NCI-H345 treated with DMSO at 0.1 percent for 48 hours (cell line): ENCODE results near the gene SIK2.
"Not testable (repeated sequence)": the region's sequence is repeated elsewhere in the genome, so short reads cannot be mapped to it uniquely, and the experiment has no call there.

Source experiments
- DNase-seq: peaks from one replicate; lab custom pipeline; 2025; ENCODE audit not compliant: unreplicated experiment; lab: John Stamatoyannopoulos, UW

The SIK2 gene

DNA sequence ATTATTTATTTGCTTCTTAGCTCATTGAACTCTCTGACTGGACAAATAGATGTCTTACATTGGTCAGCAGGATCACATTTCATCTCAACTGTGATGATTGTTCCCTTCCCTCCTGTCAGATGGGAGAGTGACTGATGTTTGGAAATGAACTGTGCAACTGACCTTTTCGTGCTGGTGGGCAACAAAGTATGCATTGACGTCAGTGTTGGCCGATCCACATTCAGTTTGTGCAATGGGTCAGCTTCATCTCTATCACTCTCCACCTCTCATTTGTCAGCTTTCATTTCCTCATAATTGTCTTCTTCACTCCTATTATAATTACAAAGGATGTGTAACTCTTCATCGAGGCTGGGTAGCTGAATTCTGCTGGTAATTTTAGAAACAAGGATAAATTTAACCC is 92.6 kb downstream of the SIK2 start:
- no peak for DNase-seq

DNA sequence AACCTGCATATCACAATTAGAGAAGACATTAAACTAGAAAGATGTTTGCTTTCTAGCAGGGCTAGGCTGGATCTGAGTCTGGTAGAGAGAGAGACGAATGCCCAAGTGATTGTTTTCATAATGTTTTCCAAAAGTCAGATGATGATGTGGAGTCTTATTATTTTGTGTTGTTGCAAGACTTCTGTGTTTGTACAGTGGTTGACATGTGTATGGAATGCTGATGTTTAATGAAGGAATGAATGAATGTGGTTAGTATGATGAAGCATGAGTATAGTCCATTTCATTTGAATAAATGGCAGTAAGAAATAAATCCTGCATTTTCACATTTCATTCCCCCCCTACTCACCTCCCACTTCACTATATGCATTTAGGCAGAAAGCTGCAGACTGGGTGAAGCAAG is 94.3 kb downstream of the SIK2 start:
- DNase-seq, result no peak

DNA sequence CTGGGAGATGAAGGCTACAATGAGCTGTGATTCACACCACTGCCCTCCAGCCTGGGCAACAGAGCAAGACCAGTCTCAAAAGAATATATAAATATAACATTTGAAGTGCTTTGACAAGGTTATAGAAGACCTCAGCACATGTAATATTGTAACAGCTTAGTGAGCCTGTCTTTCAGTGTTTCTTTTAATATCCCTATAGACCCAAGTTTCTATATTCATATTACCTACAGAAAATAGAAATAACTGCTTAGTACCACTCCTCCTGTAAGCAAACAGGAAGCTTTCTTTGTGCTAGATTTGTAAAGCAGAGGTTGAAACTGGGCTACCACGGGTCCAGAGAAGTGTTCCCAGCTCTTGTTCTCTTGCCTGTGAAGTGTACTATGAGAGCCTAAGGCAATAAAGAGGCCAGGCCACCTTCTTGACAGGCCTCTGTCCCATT is 95.7 kb downstream of the SIK2 start:
- DNase-seq, result no peak

DNA sequence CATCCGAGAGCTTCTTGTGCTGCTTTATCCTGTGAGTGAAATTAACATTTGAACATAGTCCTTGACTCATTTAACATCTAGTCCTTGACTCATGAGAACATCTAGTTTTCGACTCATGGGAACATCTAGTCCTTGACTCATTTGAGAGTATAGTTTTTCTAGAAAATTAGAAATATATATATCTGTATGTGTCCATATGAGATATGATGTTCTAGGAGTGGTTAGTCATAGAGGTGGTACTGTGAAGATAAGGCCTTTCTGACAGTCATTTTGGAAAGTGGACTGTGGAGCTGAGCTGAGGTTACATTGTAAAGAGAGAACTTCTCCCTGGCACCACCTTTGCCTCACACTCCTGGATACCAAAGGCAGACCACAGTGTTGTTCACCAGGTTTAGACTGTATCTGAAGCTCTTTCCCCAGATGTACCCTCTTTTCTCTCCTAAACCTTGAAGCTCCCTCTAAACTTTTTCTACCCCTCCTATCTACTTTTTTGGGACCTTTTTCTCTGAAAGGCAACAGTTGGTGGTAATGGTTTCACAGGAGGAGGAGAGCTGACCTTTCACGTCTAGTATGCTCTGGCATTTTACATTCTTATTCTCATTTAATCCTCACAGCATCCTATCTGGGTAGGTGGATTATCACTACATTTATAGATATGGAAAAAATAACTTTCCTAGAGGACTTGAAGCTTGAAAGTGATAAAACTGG is 96.8 kb downstream of the SIK2 start:
- no peak for DNase-seq

- DNase-seq, result no peak
Observed at GRCh38 chr11:111699579-111700156, 97.4 kb downstream of the SIK2 start.

GRCh38 chr11:111700162-111700561 is 97.9 kb downstream of the SIK2 start:
- DNase-seq, result no peak

DNA sequence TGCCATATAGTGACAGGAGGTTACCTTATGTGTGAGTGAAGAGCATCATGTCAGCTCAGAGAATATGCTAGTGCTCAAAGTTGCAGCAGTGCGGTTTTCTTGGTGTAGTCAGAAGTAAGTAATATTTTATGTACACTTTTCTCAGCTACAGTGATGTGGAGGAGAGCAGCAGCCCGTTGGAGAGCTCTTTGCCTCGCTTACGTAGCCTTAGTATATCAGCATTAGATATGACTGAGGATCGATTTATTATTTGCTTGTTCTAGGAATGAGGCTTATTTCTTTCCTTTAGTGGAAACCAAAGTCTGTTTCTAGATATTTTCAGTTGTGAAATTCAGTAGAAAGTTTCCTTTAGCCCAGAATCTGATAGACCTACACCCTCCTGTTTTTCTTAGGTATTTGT is 100.4 kb downstream of the SIK2 start:
- no peak for DNase-seq

GRCh38 chr11:111703576-111703975 is 101.3 kb downstream of the SIK2 start:
- no peak for DNase-seq

DNA sequence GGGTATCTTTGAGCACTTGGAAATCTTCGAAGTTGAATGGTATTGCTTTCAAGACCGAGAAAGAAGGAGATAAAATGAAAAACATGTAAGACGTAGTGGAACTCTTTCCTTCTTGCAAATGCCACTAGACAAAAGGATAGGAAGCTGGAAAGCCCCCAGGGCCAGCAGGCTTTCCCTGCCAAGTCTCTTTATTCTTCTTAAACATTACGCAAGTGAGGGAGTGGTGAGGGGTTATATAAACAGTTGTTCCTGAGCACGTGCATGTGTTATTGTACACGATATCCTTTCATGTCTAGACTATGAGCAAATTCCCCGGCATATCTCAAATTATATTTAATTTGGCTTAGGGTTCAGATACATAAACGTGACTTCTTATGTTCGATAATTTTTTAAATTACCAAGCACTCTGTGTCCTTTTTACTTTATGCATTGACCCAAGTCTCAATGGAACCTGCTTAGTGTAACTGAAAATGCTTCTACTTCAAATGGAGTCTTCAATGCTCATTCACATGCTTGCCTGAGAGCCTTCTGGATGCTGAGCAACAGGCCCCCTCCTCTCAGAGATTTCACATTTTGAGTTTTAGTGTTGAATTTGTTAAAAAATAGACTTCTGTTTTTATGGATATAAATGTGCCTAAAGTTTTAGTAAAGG is 104.9 kb downstream of the SIK2 start:
- DNase-seq, result no peak

GRCh38 chr11:111707691-111708067 is 105.4 kb downstream of the SIK2 start:
- DNase-seq, result no peak

DNA sequence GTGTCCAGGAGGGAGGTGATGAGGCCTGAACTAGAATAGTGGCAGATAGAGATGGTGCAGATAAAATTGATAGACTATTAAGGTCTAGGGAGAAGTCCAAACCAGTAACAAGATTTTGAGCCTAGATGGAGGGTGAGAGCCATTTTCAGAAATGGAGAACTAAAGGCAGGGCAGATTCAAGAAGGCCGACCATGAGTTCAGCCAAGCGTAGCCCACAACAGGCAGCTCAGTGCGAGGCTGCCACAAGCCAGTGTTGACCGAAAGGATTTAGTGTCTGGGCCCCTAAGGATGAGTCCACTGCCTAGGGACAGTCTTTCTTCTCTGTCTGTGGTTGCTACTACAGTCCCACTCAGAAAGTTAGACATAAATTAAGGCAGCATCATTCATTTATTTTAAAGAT is 112.3 kb downstream of the SIK2 start:
- no peak for DNase-seq

DNA sequence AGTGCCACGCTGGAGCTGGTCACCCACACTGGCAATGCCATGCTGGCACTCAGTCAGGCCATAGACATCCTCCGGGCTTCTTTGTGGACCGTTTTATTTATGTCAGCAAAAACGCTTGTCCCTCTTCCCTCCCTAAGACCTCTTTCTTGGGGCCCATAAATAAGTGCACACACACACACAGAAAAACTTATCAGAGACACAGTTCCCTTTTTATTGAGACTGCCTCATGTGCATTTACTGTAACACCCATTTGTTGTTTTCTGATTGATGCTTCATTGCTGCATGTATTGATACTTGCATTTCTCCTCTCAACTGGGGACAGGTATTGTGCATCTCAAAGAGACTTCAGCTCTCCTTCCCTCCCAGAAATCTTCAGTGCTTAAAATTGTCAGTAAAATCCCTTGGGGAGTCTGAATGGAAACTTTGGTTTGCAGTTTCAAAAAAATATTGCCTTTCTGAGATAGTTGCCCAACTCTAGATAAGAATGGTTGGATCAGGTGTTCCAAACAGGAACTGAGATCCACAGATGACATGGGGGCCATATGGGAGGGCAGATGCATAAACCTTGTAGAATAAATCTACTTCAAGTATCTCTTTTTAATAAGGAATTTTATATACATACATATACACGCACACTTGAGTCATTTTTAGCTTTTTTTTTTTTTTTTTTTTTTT is 113.0 kb downstream of the SIK2 start:
- DNase-seq, result no peak

- not testable (repeated sequence) for DNase-seq
Observed at GRCh38 chr11:111717660-111718059, 115.4 kb downstream of the SIK2 start.

- no peak for DNase-seq
Observed at GRCh38 chr11:111718436-111718835, 116.2 kb downstream of the SIK2 start.

- DNase-seq, result no peak
Observed at GRCh38 chr11:111718859-111719258, 116.6 kb downstream of the SIK2 start.

DNA sequence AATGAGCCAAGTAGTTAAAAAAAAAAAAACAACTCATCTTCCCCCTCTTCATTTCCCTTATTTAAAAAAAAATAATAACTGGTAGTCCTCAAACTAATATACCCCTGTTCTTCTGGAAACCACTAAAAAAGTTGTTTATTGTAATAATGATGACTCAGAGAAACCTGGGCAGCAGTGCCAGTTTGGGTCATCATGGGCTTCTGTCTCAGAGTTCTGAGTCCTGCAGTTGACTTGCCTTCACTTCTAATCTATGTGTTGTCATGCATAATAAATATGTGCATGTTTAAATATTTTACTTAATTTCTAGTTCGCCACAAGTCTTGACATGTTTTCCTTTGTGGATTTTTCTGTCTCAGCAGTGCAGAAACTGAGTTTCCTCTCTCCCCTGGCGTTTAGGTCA is 117.1 kb downstream of the SIK2 start:
- DNase-seq, result no peak

- DNase-seq, result no peak
Observed at GRCh38 chr11:111720801-111721494, 118.7 kb downstream of the SIK2 start.

- DNase-seq, result no peak
Observed at GRCh38 chr11:111722501-111722900, 120.3 kb downstream of the SIK2 start.

- no peak for DNase-seq
Observed at GRCh38 chr11:111723595-111723994, 121.3 kb downstream of the SIK2 start.

DNA sequence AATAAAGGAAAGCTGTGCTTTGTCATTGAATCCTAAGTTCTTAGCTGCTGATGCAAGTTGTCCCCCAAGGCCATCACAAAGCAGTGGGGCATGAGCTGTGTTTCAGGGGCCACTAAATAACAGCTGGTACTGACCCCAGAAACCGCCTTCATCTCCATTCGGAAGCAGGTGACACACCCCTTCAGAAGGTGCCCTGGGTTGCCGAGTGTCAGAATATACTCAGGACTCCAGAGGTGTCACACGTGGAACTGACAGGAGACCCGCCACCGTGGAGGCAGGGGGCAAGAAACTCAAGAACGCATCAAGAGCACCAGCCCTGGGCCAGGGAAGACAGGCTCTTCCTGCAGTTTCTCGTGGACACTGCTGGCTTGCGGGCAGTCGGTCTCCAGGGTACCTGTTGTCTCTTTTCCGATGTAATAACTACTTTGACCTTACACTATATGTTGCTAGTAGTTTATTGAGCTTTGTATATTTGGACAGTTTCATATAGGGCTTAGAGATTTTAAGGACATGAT is 122.4 kb downstream of the SIK2 start:
- no peak for DNase-seq

DNA sequence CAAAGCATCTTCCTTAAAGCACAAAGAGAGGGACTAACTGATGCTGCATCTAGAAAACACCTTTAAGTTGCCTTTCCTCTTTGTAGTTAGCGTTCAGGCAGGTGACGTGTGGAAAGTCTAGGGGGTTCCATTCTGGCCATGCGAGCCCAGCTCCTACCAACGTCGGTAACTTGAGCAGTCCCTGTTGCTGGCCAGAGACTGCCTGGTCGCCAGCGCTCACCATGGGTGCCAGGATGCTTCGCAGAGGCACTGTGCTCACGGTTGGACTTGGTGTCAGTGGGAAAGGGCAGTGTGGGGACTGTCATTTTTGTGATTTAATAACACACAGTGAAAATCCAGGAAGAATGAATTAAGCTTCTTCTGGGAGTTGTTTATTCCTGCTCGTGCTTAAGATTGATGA is 123.4 kb downstream of the SIK2 start:
- DNase-seq, result no peak
